ENCODE data around the gene RASL10B.

RASL10B gene

GRCh38 chr17:35773129-35773528 is 41.7 kb downstream of the RASL10B start:
- DNase-seq, result no peak
- TF ChIP-seq GATA1 (IDR thresholded peaks at IDR 0.05; ENCODE audit: low read depth, low read length) (no peak), POLR2A (IDR thresholded peaks at IDR 0.05; ENCODE audit: low read length) (no peak)

- no peak for DNase-seq
- no peak for TF ChIP-seq GATA1 (IDR thresholded peaks at IDR 0.05; ENCODE audit: low read depth, low read length)
- TF ChIP-seq POLR2A (IDR thresholded peaks at IDR 0.05; ENCODE audit: low read length), result no peak
Observed at GRCh38 chr17:35773679-35774425, 42.4 kb downstream of the RASL10B start.

GRCh38 chr17:35774499-35774898 is 43.1 kb downstream of the RASL10B start:
- no peak for DNase-seq
- no peak for TF ChIP-seq POLR2A (IDR thresholded peaks at IDR 0.05; ENCODE audit: low read length)
- TF ChIP-seq GATA1 (IDR thresholded peaks at IDR 0.05; ENCODE audit: low read depth, low read length), result no peak

- DNase-seq, result no peak
- TF ChIP-seq POLR2A (IDR thresholded peaks at IDR 0.05; ENCODE audit: low read length) (no peak), GATA1 (IDR thresholded peaks at IDR 0.05; ENCODE audit: low read depth, low read length) (no peak)
Observed at GRCh38 chr17:35775039-35775438, 43.6 kb downstream of the RASL10B start.

GRCh38 chr17:35775583-35775982 is 44.1 kb downstream of the RASL10B start:
- no peak for TF ChIP-seq GATA1 (IDR thresholded peaks at IDR 0.05; ENCODE audit: low read depth, low read length)
- no peak for TF ChIP-seq POLR2A (IDR thresholded peaks at IDR 0.05; ENCODE audit: low read length)
- no peak for DNase-seq

- TF ChIP-seq POLR2A (IDR thresholded peaks at IDR 0.05; ENCODE audit: low read length) (no peak), GATA1 (IDR thresholded peaks at IDR 0.05; ENCODE audit: low read depth, low read length) (no peak)
- no peak for DNase-seq
Observed at GRCh38 chr17:35778641-35779196, 47.3 kb downstream of the RASL10B start.

- DNase-seq, result no peak
- TF ChIP-seq GATA1 (IDR thresholded peaks at IDR 0.05; ENCODE audit: low read depth, low read length) (no peak), POLR2A (IDR thresholded peaks at IDR 0.05; ENCODE audit: low read length) (no peak)
Observed at GRCh38 chr17:35780950-35781349, 49.5 kb downstream of the RASL10B start.

GRCh38 chr17:35784895-35785294 is 53.5 kb downstream of the RASL10B start:
- no peak for TF ChIP-seq GATA1 (IDR thresholded peaks at IDR 0.05; ENCODE audit: low read depth, low read length)
- DNase-seq, result no peak

GRCh38 chr17:35786941-35787432 is 55.5 kb downstream of the RASL10B start:
- TF ChIP-seq GATA1 (IDR thresholded peaks at IDR 0.05; ENCODE audit: low read depth, low read length) (no peak), POLR2A (IDR thresholded peaks at IDR 0.05; ENCODE audit: low read length) (no peak)
- no peak for DNase-seq

GRCh38 chr17:35788477-35789368 is 57.3 kb downstream of the RASL10B start:
- no peak for TF ChIP-seq POLR2A (IDR thresholded peaks at IDR 0.05; ENCODE audit: low read length)
- no peak for TF ChIP-seq GATA1 (IDR thresholded peaks at IDR 0.05; ENCODE audit: low read depth, low read length)
- no peak for DNase-seq

GRCh38 chr17:35790841-35791240 is 59.4 kb downstream of the RASL10B start:
- DNase-seq, result no peak

GRCh38 chr17:35791681-35792350 is 60.4 kb downstream of the RASL10B start:
- DNase-seq, result no peak
- TF ChIP-seq GATA1 (IDR thresholded peaks at IDR 0.05; ENCODE audit: low read depth, low read length) (no peak), POLR2A (IDR thresholded peaks at IDR 0.05; ENCODE audit: low read length) (no peak)

More at GRCh38 chr17:35790841-35791240, 59.4 kb downstream of the RASL10B start:
- no peak for TF ChIP-seq POLR2A (IDR thresholded peaks at IDR 0.05; ENCODE audit: low read length)
- TF ChIP-seq GATA1 (IDR thresholded peaks at IDR 0.05; ENCODE audit: low read depth, low read length), result no peak

Measured in erythroblast (primary cell).